Skeletal muscle tissue (tissue), 4 donors: ENCODE results near the gene MUSK. TPM values are rescaled to one million over a fixed set of nuclear protein-coding genes. Genes with fewer than 3 reads are reported as not detected.
"Not testable (repeated sequence)": the region's sequence is repeated elsewhere in the genome, so short reads cannot be mapped to it uniquely, and the experiment has no call there.

Source experiments
- H3K27ac ChIP-seq: one replicate; pipeline ENCODE4 v1.7.0; 2013; ENCODE audit warnings: mild to moderate bottlenecking, low read depth, low read length, inconsistent platforms
- H3K27me3 ChIP-seq, 3 donors: one replicate each; pipeline ENCODE4 v1.7.0; 2013; ENCODE audit warnings: low read length in 3 of 3; ENCODE audit not compliant: control insufficient read depth in 3 of 3, insufficient read depth in 3 of 3
- H3K36me3 ChIP-seq, 3 donors: one replicate each; pipeline ENCODE4 v1.7.0; 2013; ENCODE audit warnings: low read length in 3 of 3; ENCODE audit not compliant: control insufficient read depth in 3 of 3, insufficient read depth in 3 of 3
- H3K4me1 ChIP-seq, 3 donors: one replicate each; pipeline ENCODE4 v1.7.0; 2013; ENCODE audit warnings: low read length in 3 of 3, mild to moderate bottlenecking in 3 of 3; ENCODE audit not compliant: control insufficient read depth in 3 of 3, insufficient read depth in 3 of 3
- H3K4me3 ChIP-seq, 3 donors: one replicate each; pipeline ENCODE4 v1.7.0; 2013; ENCODE audit warnings: low read length in 3 of 3
- H3K9ac ChIP-seq, 3 donors: one replicate each; pipeline ENCODE4 v1.7.0; 2013; ENCODE audit warnings: low read length in 3 of 3, mild to moderate bottlenecking in 3 of 3, moderate library complexity in 2 of 3, low read depth in 1 of 3
- H3K9me3 ChIP-seq, 3 donors: one replicate each; pipeline ENCODE4 v1.7.0; 2013; ENCODE audit warnings: low read length in 3 of 3; ENCODE audit not compliant: control insufficient read depth in 3 of 3
- total RNA-seq: library from RNA; depleted of rRNA; stranded (reverse); fragments of >200 nt; gene quantifications from one replicate; pipeline ENCODE4 v1.2.3, GENCODE V29; 2014
- donor health status: Osteomylitis.

Gene MUSK
- total RNA-seq, 1 donor from 2014 or later = 8.4 TPM

DNA sequence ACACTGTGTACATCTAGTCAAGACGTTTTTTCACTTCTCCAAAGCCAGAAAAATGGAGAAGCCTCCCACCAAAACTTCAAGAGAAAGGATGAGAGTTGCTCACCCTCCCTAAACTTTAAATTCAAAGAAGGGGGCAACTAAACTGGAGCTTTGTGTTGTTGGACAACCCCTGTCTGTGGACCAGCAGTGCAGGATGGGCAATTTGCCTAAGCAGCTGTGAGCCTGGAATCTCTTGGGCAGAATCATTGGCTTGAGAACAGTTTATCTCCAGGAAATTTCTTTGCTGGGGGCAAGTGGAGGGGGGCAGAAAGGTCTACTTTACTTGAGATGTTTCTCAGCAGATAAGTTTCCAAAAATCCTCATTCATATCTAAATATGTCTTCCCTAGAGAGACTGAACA is 151.8 kb downstream of the MUSK start:
- no peaks in the 10 kb centered on the region for H3K4me1 ChIP-seq
- H3K27ac ChIP-seq = no peak overlapping the region
- H3K9ac ChIP-seq = no peak overlapping the region
- H3K36me3 ChIP-seq = no peaks in the 10 kb centered on the region
- no peaks in the 10 kb centered on the region for H3K9me3 ChIP-seq
- no peaks in the 10 kb centered on the region for H3K27me3 ChIP-seq
- no peak overlapping the region for H3K4me3 ChIP-seq

DNA sequence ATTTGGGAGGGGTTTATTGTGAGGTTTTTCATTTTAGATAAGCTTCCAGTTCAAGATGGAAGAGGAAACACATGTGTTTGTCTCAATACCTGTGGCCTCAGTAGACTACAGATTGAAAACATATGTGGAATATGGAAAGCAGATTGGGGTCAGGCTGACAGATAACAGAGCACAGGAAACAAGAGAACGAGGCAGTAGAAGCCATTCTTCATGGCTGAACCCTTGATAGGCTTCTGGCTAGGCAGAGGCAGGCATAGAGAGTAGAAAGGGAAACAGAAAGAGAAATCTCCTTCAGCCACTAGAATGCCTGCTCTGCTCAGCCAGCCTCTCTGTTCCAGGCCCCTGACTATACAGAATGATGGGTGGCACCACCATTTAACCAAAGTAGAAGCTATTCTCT is 152.5 kb downstream of the MUSK start:
- Histone ChIP-seq H3K36me3 (no peaks in the 10 kb centered on the region), H3K4me3 (no peak overlapping the region), H3K27ac (no peak overlapping the region), H3K9me3 (no peaks in the 10 kb centered on the region), H3K9ac (no peak overlapping the region), H3K27me3 (no peaks in the 10 kb centered on the region), H3K4me1 (no peaks in the 10 kb centered on the region)

DNA sequence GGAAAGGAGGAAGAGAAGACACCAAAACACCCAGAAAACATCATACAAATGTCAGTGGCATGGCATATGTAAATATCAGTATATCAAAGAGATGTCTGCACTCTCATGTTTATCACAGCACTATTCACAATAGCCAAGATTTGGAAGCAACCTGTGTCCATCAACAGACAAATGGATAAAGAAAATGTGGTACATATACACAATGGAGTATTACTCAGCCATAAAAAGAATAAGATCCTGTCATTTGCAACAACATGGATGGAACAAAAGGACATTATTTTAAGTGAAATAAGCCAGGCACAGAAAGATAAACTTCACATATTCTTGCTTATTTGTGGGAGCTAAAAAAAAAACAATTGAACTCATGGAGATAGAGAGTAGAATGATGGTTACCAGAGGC is 156.5 kb downstream of the MUSK start:
- H3K36me3 ChIP-seq, H3K9me3 ChIP-seq: not testable (repeated sequence)

DNA sequence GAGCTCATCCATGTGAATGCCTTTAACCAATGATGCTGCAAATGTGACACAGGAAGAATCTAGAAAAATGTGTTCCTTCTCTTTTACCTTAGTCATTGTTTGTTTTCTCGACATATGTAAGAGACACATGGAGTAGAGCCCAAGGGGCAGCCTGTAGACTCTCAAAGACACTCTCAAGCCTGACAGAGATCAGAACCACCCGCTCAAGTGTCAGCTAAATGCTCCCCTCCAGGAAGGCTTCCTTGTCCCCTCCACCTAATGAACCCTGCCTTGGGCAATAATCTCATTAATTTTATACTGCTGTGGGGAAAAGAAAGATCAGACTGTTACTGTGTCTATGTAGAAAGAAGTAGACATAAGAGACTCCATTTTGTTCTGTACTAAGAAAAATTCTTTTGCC is 157.4 kb downstream of the MUSK start:
- Histone ChIP-seq H3K27ac (no peak overlapping the region), H3K4me3 (no peak overlapping the region), H3K4me1 (no peaks in the 10 kb centered on the region), H3K36me3 (no peaks in the 10 kb centered on the region), H3K9me3 (no peaks in the 10 kb centered on the region), H3K27me3 (no peaks in the 10 kb centered on the region), H3K9ac (no peak overlapping the region)

More for the DNA sequence above, 156.5 kb downstream of the MUSK start:
- H3K27ac ChIP-seq, H3K9ac ChIP-seq, H3K4me1 ChIP-seq, H3K4me3 ChIP-seq, H3K27me3 ChIP-seq: not testable (repeated sequence)

DNA sequence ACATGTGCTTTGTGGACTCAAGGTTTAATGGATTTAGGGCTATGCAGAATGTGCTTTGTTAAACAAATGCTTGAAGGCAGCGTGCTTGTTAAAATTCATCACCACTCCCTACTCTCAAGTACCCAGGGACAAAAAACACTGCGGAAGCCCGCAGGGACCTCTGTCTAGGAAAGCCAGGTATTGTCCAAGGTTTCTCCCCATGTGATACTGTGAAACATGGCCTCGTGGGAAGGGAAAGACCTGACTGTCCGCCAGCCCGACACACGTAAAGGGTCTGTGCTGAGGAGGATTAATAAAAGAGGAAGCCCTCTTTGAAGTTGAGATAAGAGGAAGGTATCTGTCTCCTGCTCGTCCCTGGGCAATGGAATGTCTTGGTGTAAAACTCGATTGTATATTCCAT is 157.8 kb downstream of the MUSK start:
- H3K9ac ChIP-seq, H3K36me3 ChIP-seq, H3K9me3 ChIP-seq, H3K27ac ChIP-seq, H3K4me3 ChIP-seq, H3K27me3 ChIP-seq, H3K4me1 ChIP-seq: not testable (repeated sequence)

DNA sequence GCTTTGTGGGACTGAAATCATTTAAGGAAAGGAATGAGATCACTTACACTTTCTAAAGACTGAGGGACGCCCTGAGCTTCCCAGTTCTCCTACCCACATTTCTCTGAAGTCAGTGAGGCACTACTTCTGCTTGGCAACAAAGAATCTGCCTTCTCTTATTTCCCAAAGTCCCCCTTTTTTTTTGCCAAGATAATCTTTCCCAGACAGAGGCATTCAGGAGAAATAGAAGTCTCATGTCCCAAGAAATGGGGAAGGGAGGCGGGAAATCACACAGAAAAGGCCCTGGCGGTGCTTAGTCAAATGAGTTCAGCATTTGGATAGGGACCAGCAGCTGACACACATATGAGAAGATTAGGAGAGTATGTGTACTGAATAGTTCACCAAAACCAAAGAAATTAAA is 159.7 kb downstream of the MUSK start:
- Histone ChIP-seq H3K9ac (no peak overlapping the region), H3K27ac (peak overlapping the region; percentile 22), H3K9me3 (no peaks in the 10 kb centered on the region), H3K4me1 (no peaks in the 10 kb centered on the region), H3K4me3 (no peak overlapping the region), H3K36me3 (no peaks in the 10 kb centered on the region), H3K27me3 (no peaks in the 10 kb centered on the region)

DNA sequence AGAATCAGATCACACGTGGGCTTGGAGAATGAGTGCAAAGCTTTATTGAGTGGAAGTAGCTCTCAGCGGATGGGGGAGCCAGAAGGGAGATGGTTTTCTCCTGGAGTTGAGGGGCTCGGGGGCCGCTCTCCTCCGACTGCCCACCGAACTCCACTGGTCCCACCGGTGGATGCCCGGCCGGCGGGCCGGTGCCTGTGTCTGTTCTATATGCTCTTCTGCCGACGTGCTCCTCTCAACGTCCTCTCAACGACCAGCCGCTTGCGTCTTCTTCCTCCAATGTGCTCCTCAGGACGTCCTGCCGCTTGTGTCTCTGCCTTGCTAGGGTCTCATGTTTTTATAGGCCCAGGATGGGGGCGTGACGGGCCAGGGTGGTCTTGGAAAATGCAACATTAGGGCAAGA is 161.9 kb downstream of the MUSK start:
- Histone ChIP-seq H3K9ac (no peak overlapping the region), H3K36me3 (no peaks in the 10 kb centered on the region), H3K9me3 (no peaks in the 10 kb centered on the region), H3K27ac (no peak overlapping the region), H3K27me3 (no peaks in the 10 kb centered on the region), H3K4me1 (no peaks in the 10 kb centered on the region), H3K4me3 (no peak overlapping the region)

DNA sequence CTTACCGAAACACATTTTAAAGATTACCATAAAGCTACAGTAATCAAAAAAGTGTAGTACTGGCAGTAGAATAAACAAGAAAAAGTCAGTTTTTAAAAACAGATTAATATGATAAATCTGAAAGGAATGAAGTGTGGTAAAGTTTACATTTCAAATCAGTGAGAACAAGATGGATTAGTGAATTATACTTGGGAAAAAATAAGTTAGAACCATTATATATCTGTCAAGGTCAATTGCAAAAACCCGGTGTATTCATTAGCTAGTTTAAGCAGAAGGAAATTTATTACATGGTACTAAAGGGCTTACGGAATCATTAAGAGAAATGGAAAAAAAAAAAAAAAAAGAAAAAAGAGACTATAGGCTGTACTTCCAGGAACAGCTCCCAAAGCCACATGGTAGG is 164.3 kb downstream of the MUSK start:
- no peak overlapping the region for H3K4me3 ChIP-seq
- H3K27me3 ChIP-seq = no peaks in the 10 kb centered on the region
- no peaks in the 10 kb centered on the region for H3K4me1 ChIP-seq
- H3K27ac ChIP-seq = no peak overlapping the region
- H3K36me3 ChIP-seq = no peaks in the 10 kb centered on the region
- H3K9ac ChIP-seq = no peak overlapping the region
- H3K9me3 ChIP-seq = no peaks in the 10 kb centered on the region

DNA sequence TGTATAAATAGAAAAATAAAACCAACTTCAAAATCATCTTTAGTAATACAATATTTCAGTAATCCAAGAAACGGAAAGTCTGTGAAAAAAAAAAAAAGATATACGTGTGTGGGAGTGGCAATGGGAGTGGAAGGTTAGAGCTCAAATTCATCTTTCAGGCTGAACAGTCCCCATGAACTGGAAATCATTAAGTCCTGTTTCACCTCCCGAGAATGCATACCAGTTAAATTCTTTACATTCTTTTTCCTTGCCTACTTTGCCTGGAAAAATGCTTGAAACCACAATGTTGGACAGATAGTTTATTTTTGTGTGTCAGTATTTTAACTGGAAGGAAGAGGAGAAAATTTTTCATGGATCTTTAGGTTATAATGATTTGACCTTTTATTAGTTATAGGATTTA is 166.8 kb downstream of the MUSK start:
- no peaks in the 10 kb centered on the region for H3K4me1 ChIP-seq
- no peak overlapping the region for H3K27ac ChIP-seq
- H3K9me3 ChIP-seq = no peaks in the 10 kb centered on the region
- no peaks in the 10 kb centered on the region for H3K27me3 ChIP-seq
- no peak overlapping the region for H3K9ac ChIP-seq
- no peaks in the 10 kb centered on the region for H3K36me3 ChIP-seq
- H3K4me3 ChIP-seq = no peak overlapping the region

DNA sequence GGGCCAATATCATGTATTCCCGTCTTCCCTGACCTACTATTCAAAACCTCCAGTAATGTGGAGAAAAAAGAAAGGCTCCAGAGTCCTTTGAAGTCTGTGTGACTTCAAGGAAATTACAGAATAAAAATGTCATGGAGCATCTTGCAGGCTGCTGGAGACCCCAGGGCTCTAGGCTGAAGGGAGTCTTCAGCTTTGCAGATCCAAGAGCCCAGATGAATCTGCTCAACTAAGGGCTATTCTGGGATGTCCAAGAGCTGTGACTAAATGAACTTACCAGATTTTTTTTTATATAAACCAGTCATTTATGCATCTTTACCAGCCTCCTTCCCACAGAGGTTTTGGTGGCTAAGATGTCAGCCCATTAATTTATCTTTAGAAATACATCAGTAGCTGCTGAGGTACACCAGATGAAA is 167.3 kb downstream of the MUSK start:
- Histone ChIP-seq H3K27ac (no peak overlapping the region), H3K9me3 (no peaks in the 10 kb centered on the region), H3K36me3 (no peaks in the 10 kb centered on the region), H3K4me1 (no peaks in the 10 kb centered on the region), H3K9ac (no peak overlapping the region), H3K27me3 (no peaks in the 10 kb centered on the region), H3K4me3 (no peak overlapping the region)

DNA sequence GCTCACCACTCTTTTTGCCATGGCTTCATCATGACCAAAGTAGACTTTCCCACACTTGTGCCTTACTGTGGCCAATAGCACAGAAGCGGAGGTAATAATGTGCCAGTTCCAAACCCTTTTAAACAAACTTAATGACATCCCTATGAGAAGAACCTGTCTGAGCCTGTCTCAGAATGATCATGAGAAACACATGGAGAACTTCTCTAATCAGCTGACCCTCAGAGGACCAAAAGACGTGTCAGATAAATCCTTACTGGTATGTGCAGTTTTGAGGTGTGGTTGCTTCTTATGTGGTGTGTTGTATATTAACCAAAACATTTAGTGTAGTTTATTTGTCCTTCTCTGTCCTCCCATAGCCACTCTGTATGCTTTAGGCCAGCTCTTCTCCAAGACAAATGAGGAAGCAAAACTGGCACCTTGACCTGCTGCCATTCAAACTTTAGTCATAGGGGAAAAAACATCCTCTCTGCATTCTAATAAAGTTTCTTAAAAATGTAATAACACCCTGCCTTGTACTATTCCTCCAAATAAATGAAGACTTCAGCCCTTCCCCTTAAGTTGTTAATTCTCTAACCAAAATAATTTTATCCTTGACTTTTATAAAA is 168.9 kb downstream of the MUSK start:
- H3K4me3 ChIP-seq = no peak overlapping the region
- no peaks in the 10 kb centered on the region for H3K36me3 ChIP-seq
- no peaks in the 10 kb centered on the region for H3K9me3 ChIP-seq
- H3K27me3 ChIP-seq = no peaks in the 10 kb centered on the region
- no peak overlapping the region for H3K27ac ChIP-seq
- no peaks in the 10 kb centered on the region for H3K4me1 ChIP-seq
- no peak overlapping the region for H3K9ac ChIP-seq
